Epithelial cell of proximal tubule (primary cell): ENCODE data around the gene MYO7B. TPM values are rescaled to one million over a fixed set of nuclear protein-coding genes. Genes with fewer than 3 reads are reported as not detected.

Source experiments
- DNase-seq: peaks from one replicate; pipeline ENCODE4 v3.0.0-alpha.2; 2011; ENCODE audit warnings: low read depth
- H3K4me3 ChIP-seq: 2 replicates; pipeline ENCODE4 v1.5.1; 2011; ENCODE audit warnings: low read depth, mild to moderate bottlenecking, low read length
- total RNA-seq: library from RNA; depleted of rRNA; stranded (reverse); fragments of >200 nt; gene quantifications from 2 replicates; pipeline ENCODE4 v1.2.3, GENCODE V29; 2015
- TF ChIP-seq, protein P1 (sequence below): conservative IDR thresholded peaks from 2 replicates; pipeline ENCODE4 v1.5.1; 2012; ENCODE audit warnings: low read depth, mild to moderate bottlenecking, low read length

The MYO7B gene
- total RNA-seq, 1 donor from 2014 or later, result not detected

DNA sequence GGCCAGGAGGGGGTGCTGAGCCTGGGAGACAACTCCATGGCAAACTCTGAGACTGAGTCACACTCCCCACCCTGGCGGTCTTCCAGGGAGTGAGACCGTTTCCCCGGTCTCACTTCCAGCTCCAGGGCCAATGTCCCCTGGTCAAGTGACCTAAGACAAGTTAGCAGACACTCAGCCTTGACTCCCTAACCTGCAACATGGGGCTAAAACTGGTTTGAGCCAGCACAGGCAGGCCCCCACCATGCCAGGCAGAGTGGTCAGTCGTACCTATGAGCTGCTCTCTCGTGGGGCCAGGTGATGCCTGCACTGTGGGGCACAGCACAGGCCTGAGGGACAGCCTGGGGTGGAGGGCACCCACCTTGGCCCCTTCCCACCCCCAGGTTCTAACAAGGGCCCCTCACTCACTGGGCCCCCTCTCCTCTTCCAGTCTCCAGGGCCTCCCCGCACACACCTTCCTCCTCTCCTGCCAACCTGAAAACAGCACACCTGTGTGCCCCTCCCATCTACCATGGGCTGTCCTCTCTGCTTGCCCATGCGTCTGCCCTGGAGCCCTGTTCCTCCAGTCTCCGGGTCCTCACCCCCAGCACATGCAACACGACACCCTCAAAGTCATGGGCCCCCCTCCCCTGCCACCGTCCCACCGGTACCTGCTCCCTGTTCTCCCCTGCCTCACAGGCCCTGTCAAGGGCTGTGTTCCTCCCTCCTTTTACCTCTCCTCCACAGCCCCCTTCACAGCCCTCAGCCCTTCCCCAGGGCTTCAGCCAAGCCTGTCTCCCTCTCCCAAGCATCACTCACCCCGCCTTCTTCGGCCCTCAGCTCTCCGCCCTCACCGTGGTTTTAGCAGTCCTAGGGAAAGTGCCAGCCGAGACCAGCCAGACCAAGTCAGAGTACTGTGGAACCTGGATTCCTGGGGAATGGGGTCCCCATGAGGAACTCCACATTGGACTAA lies 112.0 kb downstream of the MYO7B start:
- TF ChIP-seq, protein P1, sequence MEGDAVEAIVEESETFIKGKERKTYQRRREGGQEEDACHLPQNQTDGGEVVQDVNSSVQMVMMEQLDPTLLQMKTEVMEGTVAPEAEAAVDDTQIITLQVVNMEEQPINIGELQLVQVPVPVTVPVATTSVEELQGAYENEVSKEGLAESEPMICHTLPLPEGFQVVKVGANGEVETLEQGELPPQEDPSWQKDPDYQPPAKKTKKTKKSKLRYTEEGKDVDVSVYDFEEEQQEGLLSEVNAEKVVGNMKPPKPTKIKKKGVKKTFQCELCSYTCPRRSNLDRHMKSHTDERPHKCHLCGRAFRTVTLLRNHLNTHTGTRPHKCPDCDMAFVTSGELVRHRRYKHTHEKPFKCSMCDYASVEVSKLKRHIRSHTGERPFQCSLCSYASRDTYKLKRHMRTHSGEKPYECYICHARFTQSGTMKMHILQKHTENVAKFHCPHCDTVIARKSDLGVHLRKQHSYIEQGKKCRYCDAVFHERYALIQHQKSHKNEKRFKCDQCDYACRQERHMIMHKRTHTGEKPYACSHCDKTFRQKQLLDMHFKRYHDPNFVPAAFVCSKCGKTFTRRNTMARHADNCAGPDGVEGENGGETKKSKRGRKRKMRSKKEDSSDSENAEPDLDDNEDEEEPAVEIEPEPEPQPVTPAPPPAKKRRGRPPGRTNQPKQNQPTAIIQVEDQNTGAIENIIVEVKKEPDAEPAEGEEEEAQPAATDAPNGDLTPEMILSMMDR, result no peak
- DNase-seq, result no peak
- H3K4me3 ChIP-seq, result no peak overlapping the region

- DNase-seq, result no peak
- H3K4me3 ChIP-seq, result no peak overlapping the region
- TF ChIP-seq, protein P1, result no peak
These were observed 112.8 kb downstream of the MYO7B start for GRCh38 chr2:127648321-127648720.

- no peak for DNase-seq
- H3K4me3 ChIP-seq, result no peak overlapping the region
- TF ChIP-seq, protein P1, result no peak
These were observed 113.7 kb downstream of the MYO7B start for GRCh38 chr2:127649100-127649611.

GRCh38 chr2:127649684-127650040 lies 114.2 kb downstream of the MYO7B start:
- TF ChIP-seq, protein P1, result peak; percentile 89
- DNase-seq, result peak; percentile 6
- H3K4me3 ChIP-seq, result no peak overlapping the region

- no peak for DNase-seq
- H3K4me3 ChIP-seq, result no peak overlapping the region
- TF ChIP-seq, protein P1, result no peak
These were observed 114.7 kb downstream of the MYO7B start for GRCh38 chr2:127650041-127650784.

DNA sequence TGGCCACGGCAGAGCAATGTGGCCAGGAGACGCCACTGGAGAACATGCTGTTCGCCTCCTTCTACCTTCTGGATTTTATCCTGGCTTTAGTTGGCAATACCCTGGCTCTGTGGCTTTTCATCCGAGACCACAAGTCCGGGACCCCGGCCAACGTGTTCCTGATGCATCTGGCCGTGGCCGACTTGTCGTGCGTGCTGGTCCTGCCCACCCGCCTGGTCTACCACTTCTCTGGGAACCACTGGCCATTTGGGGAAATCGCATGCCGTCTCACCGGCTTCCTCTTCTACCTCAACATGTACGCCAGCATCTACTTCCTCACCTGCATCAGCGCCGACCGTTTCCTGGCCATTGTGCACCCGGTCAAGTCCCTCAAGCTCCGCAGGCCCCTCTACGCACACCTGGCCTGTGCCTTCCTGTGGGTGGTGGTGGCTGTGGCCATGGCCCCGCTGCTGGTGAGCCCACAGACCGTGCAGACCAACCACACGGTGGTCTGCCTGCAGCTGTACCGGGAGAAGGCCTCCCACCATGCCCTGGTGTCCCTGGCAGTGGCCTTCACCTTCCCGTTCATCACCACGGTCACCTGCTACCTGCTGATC lies 115.4 kb downstream of the MYO7B start:
- no peak for DNase-seq
- H3K4me3 ChIP-seq, result no peak overlapping the region
- TF ChIP-seq, protein P1, result no peak
